Esophagus squamous epithelium (tissue), 5 donors: ENCODE measurements around the gene HIPK1. TPM values are rescaled to one million over a fixed set of nuclear protein-coding genes. Genes with fewer than 3 reads are reported as not detected.

Source experiments
- DNase-seq: peaks from one replicate; lab custom pipeline; 2025; lab: John Stamatoyannopoulos, UW
- H3K27ac ChIP-seq, 4 donors: fragments of 200-600 bp; sonication (generic); one replicate each; pipeline ENCODE4 v1.5.1; 2016 to 2019; ENCODE audit warnings: mild to moderate bottlenecking in 1 of 4
- H3K27me3 ChIP-seq, 4 donors: fragments of 200-600 bp; sonication (generic); 1 replicate in 3 of 4; 2 replicates in 1 of 4; pipeline versions ENCODE4 v1.5.1 to v1.6.0; 2017 to 2021; ENCODE audit warnings: antibody characterized with exemption in 1 of 4
- H3K36me3 ChIP-seq, 3 donors: fragments of 200-600 bp; sonication (generic); one replicate each; pipeline ENCODE4 v1.5.1; 2016 to 2019
- H3K4me1 ChIP-seq, 3 donors: fragments of 200-600 bp; sonication (generic); one replicate each; pipeline ENCODE4 v1.5.1; 2017 to 2019
- H3K4me3 ChIP-seq, 4 donors: fragments of 200-600 bp; sonication (generic); 1 replicate in 3 of 4; 2 replicates in 1 of 4; pipeline ENCODE4 v1.5.1; 2016 to 2019; ENCODE audit warnings: mild to moderate bottlenecking in 2 of 4, moderate library complexity in 1 of 4
- H3K9me3 ChIP-seq, 3 donors: fragments of 200-600 bp; sonication (generic); one replicate each; pipeline ENCODE4 v1.5.1; 2016 to 2019
- POLR2A ChIP-seq, 4 donors: fragments of 450-650 bp; IDR thresholded peaks; one replicate each; pipeline ENCODE4 v1.6.1; 2017; ENCODE audit warnings: antibody characterized with exemption in 4 of 4, mild to moderate bottlenecking in 4 of 4, moderate library complexity in 3 of 4
- WGBS, 2 donors: methylation state at CpG; one replicate each; pipeline ENCODE4 v1.1.5; 2018; 5-methylcytosine and 5-hydroxymethylcytosine counted together
- intact Hi-C: fragments of 100-400 bp; cut with DNase I; formaldehyde crosslinking; loops from one replicate; pipeline ENCODE4 v1.15.0; 2022
- total RNA-seq, 4 donors: library from RNA; depleted of rRNA; stranded (reverse); fragments of >200 nt; gene quantifications; one replicate each; pipeline ENCODE4 v1.1.0, GENCODE V29; 2016
- TF ChIP-seq, protein P1 (sequence below), 6 experiments: fragments of 450-650 bp in 4 of 6; fragments of 200-600 bp in 2 of 6; sonication (generic) in 2 of 6; IDR thresholded peaks; one replicate each; pipeline ENCODE4 v1.5.1; 2016 to 2019; ENCODE audit warnings: antibody characterized with exemption in 6 of 6, mild to moderate bottlenecking in 4 of 6, moderate library complexity in 4 of 6
- donor health status: DM: yes; HTN: yes; CAD: no.

HIPK1 gene
- total RNA-seq, 4 donors from 2014 or later: 34.1 to 46.5 (median 43.6) TPM

- intact Hi-C loops: no loop called here
- H3K36me3 ChIP-seq: no peaks in the 10 kb centered on the region
- peak within 1 kb of the TSS; percentile 64 to 80 (median 70) for H3K27ac ChIP-seq
- peak within 1 kb of the TSS in 2 of 4 donors; percentile 4 to 22 for H3K4me3 ChIP-seq
- TF ChIP-seq POLR2A (IDR thresholded peaks at IDR 0.05): no peak
- TF ChIP-seq, protein P1, sequence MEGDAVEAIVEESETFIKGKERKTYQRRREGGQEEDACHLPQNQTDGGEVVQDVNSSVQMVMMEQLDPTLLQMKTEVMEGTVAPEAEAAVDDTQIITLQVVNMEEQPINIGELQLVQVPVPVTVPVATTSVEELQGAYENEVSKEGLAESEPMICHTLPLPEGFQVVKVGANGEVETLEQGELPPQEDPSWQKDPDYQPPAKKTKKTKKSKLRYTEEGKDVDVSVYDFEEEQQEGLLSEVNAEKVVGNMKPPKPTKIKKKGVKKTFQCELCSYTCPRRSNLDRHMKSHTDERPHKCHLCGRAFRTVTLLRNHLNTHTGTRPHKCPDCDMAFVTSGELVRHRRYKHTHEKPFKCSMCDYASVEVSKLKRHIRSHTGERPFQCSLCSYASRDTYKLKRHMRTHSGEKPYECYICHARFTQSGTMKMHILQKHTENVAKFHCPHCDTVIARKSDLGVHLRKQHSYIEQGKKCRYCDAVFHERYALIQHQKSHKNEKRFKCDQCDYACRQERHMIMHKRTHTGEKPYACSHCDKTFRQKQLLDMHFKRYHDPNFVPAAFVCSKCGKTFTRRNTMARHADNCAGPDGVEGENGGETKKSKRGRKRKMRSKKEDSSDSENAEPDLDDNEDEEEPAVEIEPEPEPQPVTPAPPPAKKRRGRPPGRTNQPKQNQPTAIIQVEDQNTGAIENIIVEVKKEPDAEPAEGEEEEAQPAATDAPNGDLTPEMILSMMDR (IDR thresholded peaks at IDR 0.05): no peak
- 34 to 41% methylated on average over 6 of the region's 6 CpGs for WGBS, 2 donors
- no peaks in the 10 kb centered on the region for H3K9me3 ChIP-seq
- peaks cover 0 to 50% (median 17%) of the 10 kb centered on the region in 3 donors for H3K4me1 ChIP-seq
- no peak for DNase-seq
- no peaks in the 10 kb centered on the region for H3K27me3 ChIP-seq
Measured at GRCh38 chr1:113887402-113888175, 41.5 kb upstream of the HIPK1 start, which contains the start of gene BCL2L15. BCL2L15 (minus strand) TSS chr1:113887581; CDS start chr1:113887375, 206 bp downstream.

GRCh38 chr1:113890816-113891215, 38.3 kb upstream of the HIPK1 start:
- Histone ChIP-seq H3K27me3 (no peaks in the 10 kb centered on the region), H3K36me3 (peaks cover 0 to 23% (median 3%) of the 10 kb centered on the region in 3 donors), H3K4me3 (no peak overlapping the region), H3K4me1 (peaks cover 0 to 34% (median 6%) of the 10 kb centered on the region in 3 donors), H3K9me3 (no peaks in the 10 kb centered on the region), H3K27ac (no peak overlapping the region)
- no peak for TF ChIP-seq POLR2A (IDR thresholded peaks at IDR 0.05)
- TF ChIP-seq, protein P1 (IDR thresholded peaks at IDR 0.05): no peak
- 55 to 64% methylated on average over 2 of the region's 2 CpGs for WGBS, 2 donors
- DNase-seq: no peak
- intact Hi-C loops: no loop called here

DNA sequence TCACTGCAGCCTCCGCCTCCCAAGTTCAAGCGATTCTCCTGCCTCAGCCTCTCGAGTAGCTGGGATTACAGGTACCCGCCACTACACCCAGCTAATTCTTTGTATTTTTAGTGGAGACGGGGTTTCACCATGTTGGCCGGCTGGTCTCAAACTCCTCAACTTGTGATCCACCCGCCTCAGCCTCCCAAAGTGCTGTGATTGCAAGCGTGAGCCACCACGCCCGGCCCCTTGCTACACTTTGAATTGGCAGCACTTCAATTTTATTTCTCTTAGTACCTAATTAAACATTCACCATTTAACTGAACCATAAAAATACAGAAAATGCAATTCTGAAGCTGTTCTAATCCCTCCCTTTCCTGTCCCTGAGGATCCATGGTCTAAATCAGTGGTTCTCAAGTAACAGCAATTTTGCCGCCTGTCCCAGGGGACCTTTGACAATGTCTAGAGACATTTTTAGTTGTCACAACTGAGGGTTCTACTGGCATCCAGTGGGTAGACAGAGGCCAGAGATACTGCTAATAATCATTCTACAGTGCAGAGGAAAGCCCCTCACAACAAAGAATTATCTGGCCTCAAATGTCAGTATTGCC, 37.4 kb upstream of the HIPK1 start:
- Histone ChIP-seq H3K27ac (no peak overlapping the region), H3K36me3 (peaks cover 0 to 32% (median 9%) of the 10 kb centered on the region in 3 donors), H3K9me3 (no peaks in the 10 kb centered on the region), H3K4me1 (peaks cover 0 to 25% (median 5%) of the 10 kb centered on the region in 3 donors), H3K27me3 (no peaks in the 10 kb centered on the region), H3K4me3 (no peak overlapping the region)
- TF ChIP-seq, protein P1 (IDR thresholded peaks at IDR 0.05): no peak
- DNase-seq: no peak
- intact Hi-C loops: no loop called here
- WGBS, 2 donors: 86 to 90% methylated on average over 7 to 11 of the region's 11 CpGs

DNA sequence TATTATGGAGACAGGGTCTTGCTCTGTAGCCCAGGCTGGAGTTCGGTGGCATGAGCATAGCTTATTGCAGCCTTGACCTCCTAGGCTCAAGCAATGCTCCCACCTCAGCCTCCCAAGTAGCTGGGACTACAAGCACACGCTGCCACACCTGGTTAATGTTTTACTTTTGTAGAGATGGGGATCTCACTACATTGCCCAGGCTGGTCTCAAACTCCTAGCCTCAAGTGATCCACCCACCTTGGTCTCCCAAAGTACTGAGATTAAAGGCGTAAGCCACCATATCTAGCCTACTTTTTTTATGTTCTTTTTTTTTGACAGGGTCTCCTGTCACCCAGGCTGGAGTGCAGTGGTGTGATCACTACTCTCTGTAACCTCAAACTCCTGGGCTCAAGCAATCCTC, 35.9 kb upstream of the HIPK1 start:
- DNase-seq: no peak
- Histone ChIP-seq H3K4me3 (no peak overlapping the region), H3K4me1 (peaks cover 0 to 9% (median 0%) of the 10 kb centered on the region in 3 donors), H3K27ac (no peak overlapping the region), H3K27me3 (no peaks in the 10 kb centered on the region), H3K36me3 (peaks cover 0 to 48% (median 9%) of the 10 kb centered on the region in 3 donors), H3K9me3 (no peaks in the 10 kb centered on the region)
- WGBS, 2 donors: 94 to 100% methylated on average over 3 of the region's 3 CpGs
- no peak for TF ChIP-seq POLR2A (IDR thresholded peaks at IDR 0.05)
- TF ChIP-seq, protein P1 (IDR thresholded peaks at IDR 0.05): no peak
- intact Hi-C loops: no loop called here

DNA sequence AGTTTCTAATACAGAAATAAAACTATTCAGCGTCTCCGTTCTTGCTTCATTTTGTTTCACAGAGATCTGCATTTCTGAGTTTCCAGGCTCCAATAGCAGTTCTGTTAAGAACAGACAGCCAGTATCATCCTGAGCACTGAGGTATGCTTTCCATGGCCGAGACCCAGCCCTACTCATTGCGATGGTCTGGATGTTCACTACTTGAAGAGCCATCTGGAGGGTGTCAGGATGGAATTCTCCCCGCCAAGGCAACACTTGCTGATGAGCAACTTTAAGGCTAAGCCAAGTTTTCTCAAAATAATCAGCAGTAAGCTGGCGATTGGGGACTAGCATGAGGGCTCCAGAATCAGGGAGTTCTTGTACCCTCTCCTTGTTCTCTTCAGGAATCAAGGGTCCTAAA, 34.0 kb upstream of the HIPK1 start:
- intact Hi-C loops: no loop called here
- no peak for DNase-seq
- TF ChIP-seq, protein P1 (IDR thresholded peaks at IDR 0.05): no peak
- Histone ChIP-seq H3K36me3 (peaks cover 0 to 66% (median 13%) of the 10 kb centered on the region in 3 donors), H3K4me3 (no peak overlapping the region), H3K27me3 (no peaks in the 10 kb centered on the region), H3K27ac (no peak overlapping the region), H3K4me1 (no peaks in the 10 kb centered on the region), H3K9me3 (no peaks in the 10 kb centered on the region)
- 83 to 86% methylated on average over 6 of the region's 6 CpGs for WGBS, 2 donors
